MM.1S (cell line): ENCODE results near the gene KRTAP4-5.
"Not testable (repeated sequence)": the region's sequence is repeated elsewhere in the genome, so short reads cannot be mapped to it uniquely, and the experiment has no call there.

Experiments used
- CTCF ChIP-seq: fragments of 300-600 bp; sonication (generic); IDR thresholded peaks from 2 replicates; pipeline ENCODE4 v1.5.1; 2016; ENCODE audit warnings: antibody characterized with exemption, low read length, mixed read lengths
- EZH2 ChIP-seq: fragments of 300-600 bp; sonication (generic); optimal IDR thresholded peaks from 2 replicates; pipeline ENCODE3; 2017; ENCODE audit warnings: low read depth, mild to moderate bottlenecking, antibody characterized with exemption, low read length, mixed read lengths
- EZH2phosphoT487 ChIP-seq: fragments of 300-600 bp; sonication (generic); IDR thresholded peaks from 2 replicates; pipeline ENCODE4 v1.6.1; 2018; ENCODE audit warnings: antibody characterized with exemption, low read length

GRCh38 chr17:41117846-41118386 is 31.7 kb downstream of the KRTAP4-5 start, which contains the start of gene KRTAP4-11:
- not testable (repeated sequence) for TF ChIP-seq CTCF, EZH2phosphoT487, EZH2
